K562 (cell line): ENCODE measurements around the gene ANKRD13C. TPM values are rescaled to one million over a fixed set of nuclear protein-coding genes. Genes with fewer than 3 reads are reported as not detected.
A peak's percentile ranks its signal among the peaks of the same experiment; 100 is the strongest.

Source experiments
- ATAC-seq: fragments of 200-7000 bp; cut with Tn5 transposase; 3 replicates; pipeline ENCODE4 v1.9.1; 2020; ENCODE audit warnings: moderate library complexity
- BruUV-seq: library from RNA; stranded (reverse); fragments of 400-500 nt; replicated peaks from 2 replicates; lab custom pipeline; 2021; lab: Mats Ljungman, UMichigan
- CTCF ChIA-PET: fragments of 300-600 bp; formaldehyde crosslinking; extraction: SDS; loops from one replicate; lab custom pipeline; 2021; ENCODE audit warnings: low intra/inter-chr PET ratio; lab: Yijun Ruan, JAX
- POLR2A ChIA-PET: fragments of 300-600, 350-650 bp; sonication (Branson Sonifier 250); formaldehyde crosslinking; extraction: SDS; loops from one replicate; lab custom pipeline; 2021; ENCODE audit warnings: antibody characterized with exemption, inconsistent platforms; lab: Yijun Ruan, JAX
- DNase-seq, 4 experiments: peaks; one replicate each; pipeline versions ENCODE4 v3.0.0 to v3.0.0-alpha.2; 2011 to 2018; ENCODE audit warnings: low spot score in 3 of 4, mixed read lengths in 3 of 4; ENCODE audit errors: extremely low read depth in 1 of 4
- FAIRE-seq: peaks from 2 replicates; lab custom pipeline; 2011; peaks lifted over from hg19 to GRCh38; lab: Jason Lieb, UNC
- H2AFZ ChIP-seq: 2 replicates; pipeline ENCODE4 v1.6.0; 2011; ENCODE audit warnings: low read depth, low read length, control low read depth, inconsistent platforms
- H3K27ac ChIP-seq: fragments of 200-600 bp; 3 replicates; pipeline ENCODE4 v1.8.0; 2011; ENCODE audit warnings: low read depth, mild to moderate bottlenecking, control low read depth, inconsistent platforms, low read length, moderate library complexity, mixed read lengths; ENCODE audit errors: extremely low read depth
- H3K27me3 ChIP-seq, 2 experiments: fragments of 300-600 bp in 1 of 2; 2 replicates in 1 of 2; 3 replicates in 1 of 2; pipeline versions ENCODE4 v1.6.0 to v1.8.0; 2011; ENCODE audit warnings: inconsistent platforms in 2 of 2, low read length in 2 of 2, mild to moderate bottlenecking in 1 of 2, mixed read lengths in 1 of 2, moderate library complexity in 1 of 2; ENCODE audit not compliant: control insufficient read depth in 2 of 2, insufficient read depth in 2 of 2
- H3K36me3 ChIP-seq: fragments of 300-600 bp; 3 replicates; pipeline ENCODE4 v1.8.0; 2011; ENCODE audit warnings: mild to moderate bottlenecking, low read length, inconsistent platforms; ENCODE audit not compliant: control insufficient read depth, insufficient read depth
- H3K4me1 ChIP-seq, 2 experiments: fragments of 200-600 bp in 1 of 2; replicated peaks in 1 of 2; 2 replicates in 1 of 2; 3 replicates in 1 of 2; pipeline versions ENCODE4 v1.5.1 to v1.8.0; 2011; ENCODE audit warnings: inconsistent platforms in 2 of 2, low read length in 2 of 2, mild to moderate bottlenecking in 1 of 2, mixed read lengths in 1 of 2, moderate library complexity in 1 of 2; ENCODE audit not compliant: control insufficient read depth in 2 of 2, insufficient read depth in 2 of 2
- H3K4me2 ChIP-seq: 2 replicates; pipeline ENCODE4 v1.6.1; 2011; ENCODE audit warnings: low read length, control low read depth, inconsistent platforms, mixed read lengths; ENCODE audit not compliant: insufficient read depth
- H3K4me3 ChIP-seq: fragments of 200-600 bp; sonication (generic), shearing (Covaris generic); 2 replicates; pipeline ENCODE4 v1.5.1; 2016; ENCODE audit warnings: control low read depth, inconsistent platforms
- H3K79me2 ChIP-seq: fragments of 200-600 bp; 3 replicates; pipeline ENCODE4 v1.8.0; 2011; ENCODE audit warnings: low read length, inconsistent platforms; ENCODE audit not compliant: control insufficient read depth, insufficient read depth
- H3K9ac ChIP-seq, 2 experiments: 2 replicates each; pipeline versions ENCODE4 v1.6.0 to v1.6.1; 2011; ENCODE audit warnings: low read depth in 2 of 2, low read length in 2 of 2, control low read depth in 1 of 2, inconsistent platforms in 1 of 2, mild to moderate bottlenecking in 1 of 2, mixed read lengths in 1 of 2; ENCODE audit not compliant: insufficient read depth in 1 of 2
- H3K9me1 ChIP-seq: one replicate; pipeline ENCODE4 v1.6.0; 2011; ENCODE audit warnings: inconsistent platforms, mild to moderate bottlenecking, low read length, moderate library complexity; ENCODE audit not compliant: control insufficient read depth, insufficient read depth
- H3K9me3 ChIP-seq: replicated peaks from 2 replicates; pipeline ENCODE4 v1.5.1; 2011; ENCODE audit warnings: low read depth, low read length, inconsistent platforms; ENCODE audit not compliant: control insufficient read depth, insufficient read depth
- H4K20me1 ChIP-seq: replicated peaks from 2 replicates; pipeline ENCODE4 v1.6.1; 2011; ENCODE audit warnings: low read length, inconsistent platforms, mixed read lengths; ENCODE audit not compliant: control insufficient read depth, insufficient read depth
- BMI1 ChIP-seq: fragments of 150-350 bp; IDR thresholded peaks from 2 replicates; pipeline ENCODE4 v1.6.1; 2014; ENCODE audit warnings: low read length
- CHD2 ChIP-seq: IDR thresholded peaks from 2 replicates; pipeline ENCODE4 v1.6.1; 2011; ENCODE audit warnings: low read depth, low read length
- COPS2 ChIP-seq: fragments of 450-650 bp; conservative IDR thresholded peaks from 2 replicates; pipeline ENCODE4 v1.6.1; 2016; ENCODE audit warnings: mild to moderate bottlenecking, moderate library complexity
- DPF2 ChIP-seq: fragments of 450-650 bp; IDR thresholded peaks from 2 replicates; pipeline ENCODE4 v1.6.1; 2016
- ETV5 ChIP-seq: sonication (generic); formaldehyde crosslinking; IDR thresholded peaks from 2 replicates; pipeline ENCODE4 v1.4.0; 2020; ENCODE audit warnings: low read depth, mild to moderate bottlenecking, missing genetic modification reagents
- FOXA3 ChIP-seq, 2 experiments: fragments of 450-650 bp in 1 of 2; sonication (generic) in 1 of 2; formaldehyde crosslinking; IDR thresholded peaks in 1 of 2; conservative IDR thresholded peaks in 1 of 2; 2 replicates each; pipeline versions ENCODE4 v1.4.0 to v1.8.0; 2020 to 2022; ENCODE audit warnings: mild to moderate bottlenecking in 2 of 2, missing genetic modification reagents in 1 of 2
- KAT8 ChIP-seq: fragments of 450-650 bp; IDR thresholded peaks from 2 replicates; pipeline ENCODE4 v1.6.1; 2016; ENCODE audit warnings: low read depth, mild to moderate bottlenecking
- PHF8 ChIP-seq: fragments of 200-600 bp; sonication (generic); IDR thresholded peaks from 2 replicates; pipeline ENCODE4 v1.6.1; 2012; ENCODE audit warnings: mixed run types, mild to moderate bottlenecking, inconsistent platforms, low read length, moderate library complexity, borderline replicate concordance
- POLR2G ChIP-seq: fragments of 200-400 bp; formaldehyde crosslinking; IDR thresholded peaks from 2 replicates; pipeline ENCODE4 v1.6.1; 2017; ENCODE audit warnings: low read depth, mild to moderate bottlenecking, antibody characterized with exemption, low read length, moderate library complexity
- SAP30 ChIP-seq: fragments of 200-600 bp; sonication (generic); IDR thresholded peaks from 2 replicates; pipeline ENCODE4 v1.6.1; 2012; ENCODE audit warnings: borderline replicate concordance, low read depth, mild to moderate bottlenecking, moderate library complexity, low read length, control low read depth, inconsistent platforms; ENCODE audit not compliant: insufficient read depth, poor library complexity, severe bottlenecking
- SMARCA4 ChIP-seq: fragments of 450-650 bp; IDR thresholded peaks from 2 replicates; pipeline ENCODE4 v1.6.1; 2016
- SP1 ChIP-seq: sonication (generic); formaldehyde crosslinking; IDR thresholded peaks from 2 replicates; pipeline ENCODE4 v1.8.1; 2022; ENCODE audit warnings: mild to moderate bottlenecking, missing genetic modification reagents
- SRSF7 ChIP-seq: fragments of 200-400 bp; formaldehyde crosslinking; optimal IDR thresholded peaks from 2 replicates; pipeline ENCODE3; 2017; ENCODE audit warnings: mild to moderate bottlenecking, low read depth, low read length
- TBP ChIP-seq: optimal IDR thresholded peaks from 2 replicates; pipeline ENCODE3; 2011; ENCODE audit warnings: low read depth, low read length, improper control_type of control experiment
- TCFL5 ChIP-seq: fragments of 250-450 bp; sonication (Bioruptor Pico); conservative IDR thresholded peaks from 2 replicates; pipeline ENCODE4 v1.6.1; 2021; ENCODE audit warnings: mild to moderate bottlenecking, moderate library complexity, matching md5 sums
- TRIM28 ChIP-seq: fragments of 450-650 bp; IDR thresholded peaks from 2 replicates; pipeline ENCODE4 v1.6.1; 2017
- ZNF561 ChIP-seq: fragments of 450-650 bp; formaldehyde crosslinking; conservative IDR thresholded peaks from 2 replicates; pipeline ENCODE4 v1.4.0; 2020; ENCODE audit warnings: mild to moderate bottlenecking, moderate library complexity
- ZNF609 ChIP-seq: sonication (generic); formaldehyde crosslinking; IDR thresholded peaks from 2 replicates; pipeline ENCODE4 v1.8.1; 2023; ENCODE audit warnings: missing genetic modification reagents, mild to moderate bottlenecking, borderline replicate concordance
- WGBS: fragments of 100-300 bp; shearing (Covaris generic); methylation state at CpG from one replicate; pipeline ENCODE4 v1.1.6; 2016; ENCODE audit warnings: low coverage, mixed read lengths; ENCODE audit not compliant: insufficient coverage; ENCODE audit errors: missing lambda C conversion rate; 5-methylcytosine and 5-hydroxymethylcytosine counted together
- in situ Hi-C: fragments of 300-500 bp; cut with MboI; formaldehyde crosslinking; loops from 4 replicates; pipeline ENCODE4 v1.15.0; 2018; ENCODE audit warnings: inconsistent platforms, mixed read lengths
- intact Hi-C: fragments of 100-400 bp; cut with micrococcal nuclease; formaldehyde crosslinking; loops from 2 replicates; pipeline ENCODE4 v1.14.2; 2022
- polyA plus RNA-seq, 8 experiments: library from polyadenylated mRNA; depleted of rRNA in 4 of 8; stranded (reverse) in 5 of 8; unstranded in 3 of 8; fragments of >200 nt; fragmentation: Nextera tagmentation in 2 of 8; fragmentation: Illumina TruSeq in 1 of 8; extraction: Ambion mirVana in 2 of 8; extraction: Trizol in 1 of 8; gene quantifications; 2 replicates each; pipeline versions ENCODE4 v1.2.1 to v1.2.3, GENCODE V29; 2011 to 2014; ENCODE audit warnings: inconsistent platforms in 1 of 8, missing spikeins in 1 of 8
- total RNA-seq, 7 experiments: library from RNA; depleted of rRNA in 6 of 7; stranded (reverse); fragments of >200 nt in 6 of 7; fragmentation: Illumina TruSeq in 2 of 7; extraction: Trizol in 2 of 7; gene quantifications; 2 replicates each; pipeline versions ENCODE4 v1.2.1 to v1.2.3, GENCODE V29; 2011 to 2021; ENCODE audit warnings: low replicate concordance in 1 of 7
- TF ChIP-seq, protein P1 (sequence below): fragments of 450-650 bp; IDR thresholded peaks from one replicate; pipeline ENCODE4 v1.6.1; 2018; ENCODE audit warnings: mild to moderate bottlenecking, moderate library complexity; ENCODE audit not compliant: partially characterized antibody

ANKRD13C gene
- total and polyA plus RNA-seq, 9 of the 15 experiments (the other 6 are each of a cell fraction or from before 2014, with no cell fraction given): 3.4 to 22.8 (median 12.5) TPM

- peak overlapping the region; percentile 96 for H3K27ac ChIP-seq
- FAIRE-seq (no peak), ATAC-seq (no peak), DNase-seq (no peak)
- in situ Hi-C loops: no loop called here
- no peaks in the 10 kb centered on the region for H3K27me3 ChIP-seq
- 5% methylated on average over 6 of the region's 6 CpGs for WGBS
- TSS peak; percentile 86 for BruUV-seq
- peaks cover 6 to 22% of the 10 kb centered on the region in 2 experiments; a peak in 3 of 5 replicates for H3K4me1 ChIP-seq
- peaks cover 10% of the 10 kb centered on the region; the same call in 1 of the 3 replicates for H3K36me3 ChIP-seq
- intact Hi-C loops: no loop called here
- no peaks in the 10 kb centered on the region for H3K9me3 ChIP-seq
- H2AFZ ChIP-seq: peak overlapping the region; percentile 99
- H3K9ac ChIP-seq: peak overlapping the region; percentile 97 to 99
- H3K9me1 ChIP-seq: no peaks in the 10 kb centered on the region
- H3K4me2 ChIP-seq: peak overlapping the region; percentile 99
- peaks cover 54% of the 10 kb centered on the region for H3K79me2 ChIP-seq
- CTCF ChIA-PET: no interaction called here
- POLR2A ChIA-PET: interaction anchor here (0.6 to 5.5 kb wide), 19 partner anchors 8 to 313 kb away, joined by 3 to 44 read pairs (median 4); partner anchors contain the start of gene CTH
- H3K4me3 ChIP-seq: peak overlapping the region; percentile 95
- H4K20me1 ChIP-seq: no peaks in the 10 kb centered on the region; the same call in 1 of the 2 replicates
- TF ChIP-seq SAP30 (no peak), COPS2 (no peak), DPF2 (0 out of 2 replicates have a peak, but pooled peaks have one; percentile 5), TRIM28 (no peak), SRSF7 (no peak), TBP (no peak), FOXA3 (CRISPR knock-in tag; conservative IDR thresholded peaks at IDR 0.05 in 1 of 2, IDR thresholded peaks at IDR 0.05 in 1 of 2) (0 out of 4 replicates have a peak, but pooled peaks of 1 of the 2 experiments have one; percentile 78), SP1 (CRISPR knock-in tag) (no peak), ETV5 (CRISPR knock-in tag) (no peak), ZNF561 (CRISPR knock-in tag) (no peak), SMARCA4 (peak; percentile 18), TCFL5 (CRISPR knock-in tag) (0 out of 2 replicates have a peak, but pooled peaks have one; percentile 25), POLR2G (no peak), PHF8 (no peak), CHD2 (no peak), BMI1 (no peak), KAT8 (no peak), ZNF609 (CRISPR knock-in tag) (peak; percentile 5; the same call in 1 of the 2 replicates)
- TF ChIP-seq, protein P1, sequence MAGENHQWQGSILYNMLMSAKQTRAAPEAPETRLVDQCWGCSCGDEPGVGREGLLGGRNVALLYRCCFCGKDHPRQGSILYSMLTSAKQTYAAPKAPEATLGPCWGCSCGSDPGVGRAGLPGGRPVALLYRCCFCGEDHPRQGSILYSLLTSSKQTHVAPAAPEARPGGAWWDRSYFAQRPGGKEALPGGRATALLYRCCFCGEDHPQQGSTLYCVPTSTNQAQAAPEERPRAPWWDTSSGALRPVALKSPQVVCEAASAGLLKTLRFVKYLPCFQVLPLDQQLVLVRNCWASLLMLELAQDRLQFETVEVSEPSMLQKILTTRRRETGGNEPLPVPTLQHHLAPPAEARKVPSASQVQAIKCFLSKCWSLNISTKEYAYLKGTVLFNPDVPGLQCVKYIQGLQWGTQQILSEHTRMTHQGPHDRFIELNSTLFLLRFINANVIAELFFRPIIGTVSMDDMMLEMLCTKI: no peak
Observed at GRCh38 chr1:70355111-70355407, 537 bp upstream of the ANKRD13C start.
